K562 (cell line): ENCODE measurements around the gene CDKN3.

ENCODE experiments used
- CTCFL ChIP-seq: IDR thresholded peaks from 2 replicates; pipeline ENCODE4 v1.6.1; 2011; ENCODE audit warnings: borderline replicate concordance, low read depth, mild to moderate bottlenecking, moderate library complexity, low read length; ENCODE audit not compliant: insufficient read depth, poor library complexity, severe bottlenecking
- HNRNPUL1 ChIP-seq: fragments of 200-400 bp; formaldehyde crosslinking; IDR thresholded peaks from 2 replicates; pipeline ENCODE4 v1.6.1; 2017; ENCODE audit warnings: low read length

GRCh38 chr14:54410215-54410614, 13.4 kb downstream of the CDKN3 start:
- no peak for TF ChIP-seq HNRNPUL1
- TF ChIP-seq CTCFL = no peak
